ENCODE measurements around the gene KIRREL3. TPM values are rescaled to one million over a fixed set of nuclear protein-coding genes. Genes with fewer than 3 reads are reported as not detected.

KIRREL3 gene
- total RNA-seq, 1 experiment from 2014 or later, result 0.44 TPM

- Histone ChIP-seq H3K9me2 (replicated peaks; ENCODE audit: low read length) (no peaks in the 10 kb centered on the region), H3K9me3 (ENCODE audit: low read length) (no peaks in the 10 kb centered on the region), H3K36me3 (ENCODE audit: low read depth, low read length) (no peaks in the 10 kb centered on the region), H3K79me2 (ENCODE audit: low read length) (no peaks in the 10 kb centered on the region), H3K9ac (ENCODE audit: low read length) (no peak overlapping the region), H2AFZ (ENCODE audit: low read length) (no peak overlapping the region), H3K4me2 (ENCODE audit: low read length) (no peak overlapping the region), H3K4me1 (ENCODE audit: insufficient read depth, low read length) (no peaks in the 10 kb centered on the region), H3K4me3 (ENCODE audit: low read length) (no peak overlapping the region), H3F3A (ENCODE audit: low read length, unreplicated experiment) (no peaks in the 10 kb centered on the region), H3K27me3 (ENCODE audit: low read length) (no peaks in the 10 kb centered on the region), H4K20me1 (ENCODE audit: low read length) (no peaks in the 10 kb centered on the region), H3K27ac (ENCODE audit: low read length) (no peak overlapping the region)
- TF ChIP-seq EZH2phosphoT487 (IDR thresholded peaks at IDR 0.05; ENCODE audit: borderline replicate concordance, low read length) (no peak), CTCF (conservative IDR thresholded peaks at IDR 0.05; ENCODE audit: low read depth, low read length) (no peak), EZH2 (IDR thresholded peaks at IDR 0.05; ENCODE audit: low read length, unreplicated experiment) (no peak)
- no TSS peak for BruUV-seq (replicated peaks)
- POLR2A ChIA-PET (ENCODE audit: unreplicated experiment), result no interaction called here
- ATAC-seq (no peak), DNase-seq (no peak)
- intact Hi-C loops (cut with micrococcal nuclease), result loop anchor here (10.0 kb wide), 1 partner anchor 275 kb away; the partner anchor contains the start of genes FAM118B and RPUSD4
- CTCF ChIA-PET, result no interaction called here
These were observed 510.5 kb downstream of the KIRREL3 start for GRCh38 chr11:126489836-126490660.

GRCh38 chr11:126488591-126489370 lies 511.8 kb downstream of the KIRREL3 start:
- Histone ChIP-seq H3K79me2 (ENCODE audit: low read length) (no peaks in the 10 kb centered on the region), H3K36me3 (ENCODE audit: low read depth, low read length) (no peaks in the 10 kb centered on the region), H4K20me1 (ENCODE audit: low read length) (no peaks in the 10 kb centered on the region), H3K4me2 (ENCODE audit: low read length) (no peak overlapping the region), H2AFZ (ENCODE audit: low read length) (no peak overlapping the region), H3K27ac (ENCODE audit: low read length) (no peak overlapping the region), H3K9me3 (ENCODE audit: low read length) (no peaks in the 10 kb centered on the region), H3K4me1 (ENCODE audit: insufficient read depth, low read length) (peaks cover 10% of the 10 kb centered on the region), H3K9ac (ENCODE audit: low read length) (no peak overlapping the region), H3K27me3 (ENCODE audit: low read length) (no peaks in the 10 kb centered on the region), H3K9me2 (replicated peaks; ENCODE audit: low read length) (no peaks in the 10 kb centered on the region), H3K4me3 (ENCODE audit: low read length) (no peak overlapping the region), H3F3A (ENCODE audit: low read length, unreplicated experiment) (no peaks in the 10 kb centered on the region)
- no peak for ATAC-seq
- intact Hi-C loops (cut with micrococcal nuclease), result loop anchor here (10.0 kb wide), 1 partner anchor 274 kb away; the partner anchor contains the start of genes FAM118B and RPUSD4
- POLR2A ChIA-PET (ENCODE audit: unreplicated experiment), result no interaction called here
- no peak for DNase-seq
- no TSS peak for BruUV-seq (replicated peaks)
- CTCF ChIA-PET, result no interaction called here
- TF ChIP-seq CTCF (conservative IDR thresholded peaks at IDR 0.05; ENCODE audit: low read depth, low read length) (no peak), EZH2 (IDR thresholded peaks at IDR 0.05; ENCODE audit: low read length, unreplicated experiment) (no peak), EZH2phosphoT487 (IDR thresholded peaks at IDR 0.05; ENCODE audit: borderline replicate concordance, low read length) (no peak)

All from PC-3 (cell line).